Frontal cortex (tissue), 4 donors: ENCODE data around the gene RANBP1. TPM values are rescaled to one million over a fixed set of nuclear protein-coding genes. Genes with fewer than 3 reads are reported as not detected.

ENCODE experiments used
- DNase-seq, 2 donors: peaks; one replicate each; pipeline ENCODE4 v3.0.0; 2012; ENCODE audit warnings: low spot score in 2 of 2
- FAIRE-seq: peaks from 2 replicates; lab custom pipeline; 2012; peaks lifted over from hg19 to GRCh38; lab: Jason Lieb, UNC
- total RNA-seq: library from RNA; depleted of rRNA; stranded (reverse); fragments of >200 nt; gene quantifications from one replicate; pipeline ENCODE4 v1.2.3, GENCODE V29; 2014
- donor health status: control.
- donor health status: control.
- donor health status: control.

The RANBP1 gene
- total RNA-seq, 1 donor from 2014 or later: 182 TPM

DNA sequence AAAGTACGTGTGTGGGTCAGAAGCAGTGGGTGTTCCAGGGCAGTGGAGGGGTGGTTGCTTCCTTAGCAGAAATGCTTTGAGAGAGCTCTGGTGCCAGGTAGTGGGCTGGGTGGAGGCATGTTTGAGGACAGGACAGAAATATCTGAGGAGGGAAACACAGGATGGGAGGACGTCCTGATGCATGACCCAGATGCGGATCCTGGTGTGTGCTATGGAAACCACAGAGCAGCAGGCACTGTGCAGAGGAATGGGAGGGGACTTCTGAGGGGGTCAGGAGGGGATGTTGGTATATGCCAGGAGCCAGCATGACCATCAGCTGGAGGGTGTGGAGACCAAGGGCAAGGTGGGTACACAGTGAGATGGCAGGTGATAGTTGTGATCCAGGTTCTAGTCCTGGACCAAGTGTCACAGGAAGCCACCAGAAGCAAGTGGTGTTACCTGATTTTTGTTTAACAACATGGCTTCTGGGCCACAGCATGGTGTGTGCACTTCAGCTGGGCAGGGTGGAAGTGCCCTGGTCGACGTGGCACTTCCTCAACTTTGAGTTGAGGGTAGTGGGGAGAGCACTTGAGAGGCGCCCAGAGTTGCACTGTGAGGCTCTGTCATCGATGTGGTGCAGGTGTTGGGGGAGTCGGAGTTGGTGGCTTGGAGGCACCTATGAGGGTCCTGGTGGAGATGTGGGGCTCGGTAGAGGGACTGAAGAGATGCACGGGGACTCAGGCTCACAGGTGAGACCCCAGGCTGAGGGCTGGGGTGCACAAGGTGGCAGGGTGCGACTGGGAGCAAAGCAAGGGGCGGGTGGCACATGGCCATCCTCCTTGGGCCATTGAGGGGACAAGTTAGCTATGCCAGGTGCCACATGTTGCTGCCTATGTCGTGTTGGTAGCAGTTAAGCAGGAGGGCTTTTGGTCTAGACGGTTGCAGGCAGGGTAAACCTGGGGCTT lies 28.3 kb upstream of the RANBP1 start:
- FAIRE-seq: no peak

DNA sequence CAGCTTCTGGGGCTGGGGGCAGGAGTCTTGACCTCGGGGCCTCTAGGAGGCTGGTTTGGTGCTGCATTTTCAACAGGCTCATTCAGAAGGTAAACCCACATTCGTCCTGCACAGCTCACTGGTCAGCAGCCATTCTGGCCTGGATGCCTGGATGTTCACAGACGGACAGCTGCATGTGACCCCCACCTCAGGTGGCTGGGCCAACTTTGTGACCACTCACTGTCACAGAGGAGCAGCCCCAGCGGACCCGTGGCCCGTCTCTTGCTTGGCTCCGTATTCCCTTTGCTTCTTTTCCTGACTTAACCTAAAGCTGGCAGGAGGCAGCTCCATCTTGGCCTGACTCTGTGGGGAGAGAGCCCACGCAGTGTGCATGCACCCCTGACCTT lies 27.6 kb upstream of the RANBP1 start:
- DNase-seq (no peak), FAIRE-seq (no peak)

More for the DNA sequence above, 28.3 kb upstream of the RANBP1 start:
- DNase-seq: no peak

DNA sequence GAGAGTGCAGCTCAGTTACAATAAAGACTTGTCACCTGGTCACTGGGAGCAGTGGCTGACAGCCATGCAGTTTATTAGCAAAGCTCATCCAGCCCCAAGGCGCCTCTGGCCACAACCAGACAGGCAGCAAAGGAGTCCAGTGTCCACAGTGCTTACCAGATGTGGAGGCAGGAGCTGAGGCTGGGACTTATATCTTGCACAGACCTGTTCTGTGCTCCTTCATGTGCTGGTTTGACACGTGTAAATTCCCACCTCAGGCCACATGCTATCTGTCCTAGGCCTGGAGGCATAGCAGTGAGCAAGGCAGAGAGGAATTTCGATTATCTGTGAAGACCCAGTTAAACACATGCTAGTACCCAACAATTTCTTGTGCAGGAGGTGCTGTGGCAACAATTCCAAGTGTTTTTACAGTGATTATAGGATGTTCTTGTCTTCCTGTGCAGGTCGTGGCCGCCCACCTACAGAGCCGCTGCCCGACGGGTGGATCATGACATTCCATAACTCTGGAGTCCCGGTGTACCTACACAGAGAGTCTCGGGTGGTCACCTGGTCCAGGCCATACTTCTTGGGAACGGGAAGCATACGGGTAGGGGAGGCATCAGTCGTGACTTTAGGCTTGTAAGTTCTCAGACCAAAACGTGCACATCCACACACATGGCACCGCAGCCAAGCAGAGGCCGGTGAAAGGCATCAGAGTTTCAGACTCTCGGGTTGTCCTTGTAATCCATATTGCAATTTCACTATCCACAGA lies 26.5 kb upstream of the RANBP1 start:
- DNase-seq (no peak), FAIRE-seq (no peak)

DNA sequence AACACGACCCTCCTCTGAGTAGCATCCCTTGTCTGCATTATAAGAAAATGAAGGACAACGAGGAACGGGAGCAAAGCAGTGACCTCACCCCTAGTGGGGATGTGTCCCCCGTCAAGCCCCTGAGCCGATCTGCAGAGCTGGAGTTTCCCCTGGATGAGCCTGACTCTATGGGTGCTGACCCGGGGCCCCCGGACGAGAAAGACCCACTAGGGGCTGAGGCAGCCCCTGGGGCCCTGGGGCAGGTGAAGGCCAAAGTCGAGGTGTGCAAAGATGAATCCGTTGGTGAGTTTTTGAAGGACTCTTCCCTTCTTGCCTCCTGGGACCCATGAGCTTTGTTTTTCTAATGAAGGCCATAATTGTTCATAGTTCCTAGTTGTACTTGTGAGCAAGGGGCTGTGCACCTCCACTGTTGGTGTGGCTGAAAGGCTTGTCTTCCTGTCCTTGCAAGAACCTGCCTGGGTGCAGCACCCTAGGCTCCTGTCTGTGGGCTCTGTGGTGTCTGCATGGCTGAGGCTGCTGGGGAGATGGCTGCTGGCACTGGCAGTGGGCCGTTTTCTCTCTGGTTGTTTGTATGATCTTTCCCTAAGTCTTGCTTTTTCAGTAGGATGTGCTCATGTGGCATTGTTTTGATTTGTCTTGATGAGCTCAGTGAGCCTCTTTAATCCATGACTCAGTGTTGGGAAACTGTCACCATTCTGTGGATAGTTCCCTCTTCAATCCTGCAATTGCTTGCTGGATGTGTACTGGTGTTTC lies 25.8 kb upstream of the RANBP1 start:
- FAIRE-seq: no peak
- DNase-seq: no peak

- FAIRE-seq (no peak), DNase-seq (no peak)
These were observed 25.1 kb upstream of the RANBP1 start for GRCh38 chr22:20090730-20091240.

DNA sequence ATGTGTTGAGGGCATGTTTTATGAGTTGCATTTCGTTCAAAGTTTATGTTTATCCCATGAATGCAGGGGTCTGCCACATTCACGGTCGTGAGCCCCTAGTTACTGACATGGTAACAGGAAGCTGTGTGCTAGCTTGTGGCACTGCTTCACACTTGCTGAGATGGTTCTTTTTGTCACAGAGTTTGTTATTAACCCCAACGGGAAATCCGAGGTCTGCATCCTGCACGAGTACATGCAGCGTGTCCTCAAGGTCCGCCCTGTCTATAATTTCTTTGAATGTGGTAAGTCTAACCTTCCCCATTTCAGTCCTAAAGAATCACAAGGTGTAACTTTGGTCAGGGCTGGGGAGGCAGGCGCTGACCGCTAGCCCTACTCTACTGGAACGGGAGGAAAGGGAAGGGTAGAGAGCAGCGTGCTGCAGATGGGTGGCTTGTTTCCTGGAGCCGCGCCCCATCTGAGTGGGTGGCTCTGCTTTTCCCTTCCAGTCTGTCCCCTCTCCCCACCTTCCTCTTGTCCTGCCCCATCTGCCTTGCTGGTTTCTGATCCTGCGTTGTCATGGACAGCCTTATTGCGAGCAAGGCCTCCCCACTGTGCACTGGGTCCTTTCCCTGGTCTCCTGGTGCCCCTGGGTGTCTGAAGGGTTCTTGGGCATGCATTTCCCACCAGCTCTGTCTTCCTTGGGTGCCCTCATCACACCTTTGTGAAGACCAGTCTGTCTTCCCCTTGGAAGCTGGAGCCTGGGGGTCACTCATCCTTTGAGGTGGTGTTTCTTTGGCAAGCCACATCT lies 24.0 kb upstream of the RANBP1 start:
- FAIRE-seq: no peak

DNA sequence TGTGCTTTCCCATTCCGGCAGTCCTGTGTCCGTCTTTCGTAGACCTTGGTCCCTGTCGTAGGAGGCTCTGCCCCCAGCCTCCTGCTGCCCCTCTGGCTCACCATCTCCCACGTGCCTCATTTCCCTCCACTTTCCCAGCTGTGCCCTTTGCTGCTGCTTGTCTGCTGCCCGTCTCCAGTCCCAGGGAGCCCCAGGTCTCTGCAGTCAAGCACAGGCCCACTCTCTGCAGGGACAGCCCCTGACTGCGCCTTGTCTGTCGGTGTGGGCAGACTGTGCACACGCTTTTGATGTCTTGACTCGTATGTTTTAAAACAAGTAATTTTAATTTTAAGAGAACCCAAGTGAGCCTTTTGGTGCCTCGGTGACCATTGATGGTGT lies 23.4 kb upstream of the RANBP1 start:
- FAIRE-seq (no peak), DNase-seq (no peak)

More for the DNA sequence above, 24.0 kb upstream of the RANBP1 start:
- no peak for DNase-seq

DNA sequence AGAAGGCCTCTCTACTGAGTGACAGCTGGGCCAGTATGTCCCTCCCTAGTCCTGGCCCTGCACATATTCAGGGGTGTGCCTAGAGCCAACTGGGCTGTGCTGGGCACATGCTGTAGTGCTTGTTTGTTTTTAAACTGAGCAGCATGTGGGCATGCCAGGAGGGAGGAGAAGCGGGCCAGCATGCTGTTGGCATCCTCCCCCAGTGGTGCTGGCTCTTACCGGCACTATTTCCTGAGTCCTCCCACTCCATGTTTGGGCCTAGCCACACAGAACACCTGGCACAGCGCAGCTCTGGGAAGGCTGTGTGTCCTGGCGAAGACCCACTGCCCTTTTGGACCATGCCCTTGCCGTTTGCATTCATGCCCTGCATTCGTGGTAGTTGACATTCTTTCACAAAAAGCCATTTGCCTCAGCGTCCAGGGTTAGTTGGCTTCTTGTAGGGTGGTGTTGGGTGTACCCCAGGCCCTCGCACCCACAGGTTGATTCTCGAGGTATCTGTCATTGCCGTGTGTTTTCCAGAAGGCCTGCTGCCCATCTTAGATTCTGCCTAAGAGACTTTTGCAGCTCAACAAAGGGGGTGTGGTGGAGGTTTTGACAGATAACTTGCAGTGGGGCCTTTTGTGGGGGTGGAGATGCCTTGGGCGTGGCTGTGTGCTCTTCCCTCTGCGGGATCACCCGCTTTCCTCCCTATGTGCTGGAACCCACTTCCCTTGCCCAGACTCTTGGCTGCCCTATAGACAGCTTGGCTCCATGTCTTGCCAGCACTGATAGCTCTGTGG lies 22.3 kb upstream of the RANBP1 start:
- no peak for DNase-seq
- FAIRE-seq: no peak

DNA sequence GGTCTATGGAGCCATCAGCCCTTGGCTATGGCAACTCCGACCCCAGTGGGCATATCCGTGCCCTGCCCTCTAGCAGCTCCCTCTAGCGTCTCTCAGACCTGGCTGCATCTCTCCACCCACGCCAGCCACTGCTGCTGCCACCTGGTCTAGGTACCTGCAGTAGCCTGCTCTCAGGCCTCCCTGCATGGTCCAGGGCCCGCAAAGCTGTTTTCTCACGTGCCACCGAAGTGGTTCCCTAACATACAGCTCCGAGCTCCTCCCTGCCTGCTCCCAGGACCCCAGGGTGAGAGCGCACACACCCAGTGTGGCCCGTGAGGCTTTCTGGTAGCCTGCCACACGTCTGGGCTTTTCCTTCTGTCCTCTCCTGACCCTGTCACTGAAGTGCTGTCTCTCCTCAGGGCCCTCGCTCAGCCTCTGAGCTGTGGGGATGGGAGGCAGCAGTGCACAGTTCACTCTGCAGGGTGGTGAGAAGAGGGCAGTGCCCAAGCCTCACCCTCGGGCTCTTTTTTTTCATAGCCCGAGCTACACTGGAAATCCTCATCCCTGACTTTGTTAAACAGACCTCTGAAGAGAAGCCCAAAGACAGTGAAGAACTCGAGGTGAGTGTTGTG lies 21.6 kb upstream of the RANBP1 start:
- DNase-seq: no peak

GRCh38 chr22:20095521-20095920 lies 20.4 kb upstream of the RANBP1 start:
- no peak for FAIRE-seq
- DNase-seq: no peak

More for the DNA sequence above, 21.6 kb upstream of the RANBP1 start:
- FAIRE-seq: no peak

DNA sequence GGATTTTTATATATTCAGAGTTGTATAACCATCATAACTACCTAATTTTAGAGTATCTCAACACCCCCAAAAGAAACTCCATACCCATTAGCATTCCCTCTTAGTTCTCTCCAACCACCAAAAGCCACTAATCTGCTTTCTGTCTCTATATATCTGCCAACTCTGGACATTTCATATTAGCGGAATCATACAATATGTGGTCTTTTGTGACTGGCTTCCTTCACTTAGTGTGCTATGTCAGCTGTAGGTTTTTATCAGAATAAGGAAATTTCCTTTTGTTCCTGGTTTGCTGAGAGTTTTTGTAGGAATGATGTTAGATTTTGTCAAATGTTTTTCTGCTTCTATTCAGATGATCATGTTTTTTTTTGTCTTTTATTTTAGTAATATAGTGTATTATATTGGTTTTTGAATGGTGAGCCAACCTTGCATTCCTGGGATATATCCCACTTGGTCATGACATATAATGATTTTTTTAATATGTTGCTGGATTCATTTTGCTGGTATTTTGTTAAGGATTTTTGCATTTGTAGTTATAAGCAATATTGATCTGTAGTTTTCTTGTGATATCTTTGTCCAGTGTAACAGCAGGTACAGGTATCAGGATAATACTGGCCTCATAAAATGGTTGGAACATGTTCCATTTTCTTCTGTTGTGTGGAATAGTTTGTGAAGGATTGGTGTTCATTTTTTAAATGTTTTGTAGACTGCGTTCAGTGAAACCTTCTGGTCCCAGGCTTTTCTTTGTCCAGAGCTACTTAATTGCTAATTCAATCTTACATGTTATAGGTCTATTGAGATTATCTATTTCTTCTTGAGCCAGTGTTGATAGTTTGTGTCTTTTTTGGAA lies 19.1 kb upstream of the RANBP1 start:
- DNase-seq (no peak), FAIRE-seq (no peak)

GRCh38 chr22:20099099-20099711 lies 16.7 kb upstream of the RANBP1 start:
- no peak for FAIRE-seq

GRCh38 chr22:20101638-20102037 lies 14.3 kb upstream of the RANBP1 start:
- no peak for FAIRE-seq
- DNase-seq: no peak

More at GRCh38 chr22:20099099-20099711, 16.7 kb upstream of the RANBP1 start:
- DNase-seq: no peak

- DNase-seq (no peak), FAIRE-seq (no peak)
These were observed 13.6 kb upstream of the RANBP1 start for GRCh38 chr22:20102203-20102780.

GRCh38 chr22:20105456-20106204 lies 10.3 kb upstream of the RANBP1 start:
- no peak for DNase-seq
- no peak for FAIRE-seq
